Measurements from ENCODE around the gene SLC17A7.

SLC17A7 gene

DNA sequence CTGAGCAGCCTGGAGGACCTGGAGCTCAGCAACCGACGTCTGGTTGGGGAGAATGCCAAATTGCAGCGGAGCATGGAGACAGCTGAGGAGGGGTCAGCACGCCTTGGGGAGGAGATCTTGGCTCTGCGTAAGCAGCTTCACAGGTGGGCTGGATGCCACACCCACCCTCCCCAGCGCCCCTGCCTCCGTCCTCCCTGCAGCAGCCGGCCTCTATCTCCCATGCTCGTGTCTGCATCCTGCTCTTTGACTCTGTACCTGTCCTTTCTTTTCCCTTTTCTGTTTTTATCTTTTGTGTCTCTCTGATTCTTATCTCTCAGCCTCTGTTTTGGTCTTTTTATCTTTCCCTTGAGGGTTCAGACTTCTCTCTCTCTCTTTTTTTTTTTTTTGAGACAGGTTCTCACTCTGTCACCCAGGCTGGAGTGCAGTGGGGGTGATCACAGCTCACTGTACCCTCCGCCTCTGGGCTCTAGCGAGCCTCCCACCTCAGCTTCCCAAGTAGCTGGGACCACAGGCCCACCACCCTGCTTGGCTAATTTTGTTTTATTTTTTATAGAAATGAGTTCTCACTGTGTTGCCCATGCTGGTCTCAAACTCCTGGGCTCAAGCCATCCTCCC, 43.2 kb downstream of the SLC17A7 start:
- no peak overlapping the region for H3K4me3 ChIP-seq (replicated peaks in 1 of 2; ENCODE audit: low read depth in 2 of 2, low read length in 2 of 2)
- TF ChIP-seq, protein P1, sequence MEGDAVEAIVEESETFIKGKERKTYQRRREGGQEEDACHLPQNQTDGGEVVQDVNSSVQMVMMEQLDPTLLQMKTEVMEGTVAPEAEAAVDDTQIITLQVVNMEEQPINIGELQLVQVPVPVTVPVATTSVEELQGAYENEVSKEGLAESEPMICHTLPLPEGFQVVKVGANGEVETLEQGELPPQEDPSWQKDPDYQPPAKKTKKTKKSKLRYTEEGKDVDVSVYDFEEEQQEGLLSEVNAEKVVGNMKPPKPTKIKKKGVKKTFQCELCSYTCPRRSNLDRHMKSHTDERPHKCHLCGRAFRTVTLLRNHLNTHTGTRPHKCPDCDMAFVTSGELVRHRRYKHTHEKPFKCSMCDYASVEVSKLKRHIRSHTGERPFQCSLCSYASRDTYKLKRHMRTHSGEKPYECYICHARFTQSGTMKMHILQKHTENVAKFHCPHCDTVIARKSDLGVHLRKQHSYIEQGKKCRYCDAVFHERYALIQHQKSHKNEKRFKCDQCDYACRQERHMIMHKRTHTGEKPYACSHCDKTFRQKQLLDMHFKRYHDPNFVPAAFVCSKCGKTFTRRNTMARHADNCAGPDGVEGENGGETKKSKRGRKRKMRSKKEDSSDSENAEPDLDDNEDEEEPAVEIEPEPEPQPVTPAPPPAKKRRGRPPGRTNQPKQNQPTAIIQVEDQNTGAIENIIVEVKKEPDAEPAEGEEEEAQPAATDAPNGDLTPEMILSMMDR (IDR thresholded peaks at IDR 0.05; ENCODE audit: low read depth, low read length), result no peak
- DNase-seq (ENCODE audit: low read depth in 2 of 2), result no peak

DNA sequence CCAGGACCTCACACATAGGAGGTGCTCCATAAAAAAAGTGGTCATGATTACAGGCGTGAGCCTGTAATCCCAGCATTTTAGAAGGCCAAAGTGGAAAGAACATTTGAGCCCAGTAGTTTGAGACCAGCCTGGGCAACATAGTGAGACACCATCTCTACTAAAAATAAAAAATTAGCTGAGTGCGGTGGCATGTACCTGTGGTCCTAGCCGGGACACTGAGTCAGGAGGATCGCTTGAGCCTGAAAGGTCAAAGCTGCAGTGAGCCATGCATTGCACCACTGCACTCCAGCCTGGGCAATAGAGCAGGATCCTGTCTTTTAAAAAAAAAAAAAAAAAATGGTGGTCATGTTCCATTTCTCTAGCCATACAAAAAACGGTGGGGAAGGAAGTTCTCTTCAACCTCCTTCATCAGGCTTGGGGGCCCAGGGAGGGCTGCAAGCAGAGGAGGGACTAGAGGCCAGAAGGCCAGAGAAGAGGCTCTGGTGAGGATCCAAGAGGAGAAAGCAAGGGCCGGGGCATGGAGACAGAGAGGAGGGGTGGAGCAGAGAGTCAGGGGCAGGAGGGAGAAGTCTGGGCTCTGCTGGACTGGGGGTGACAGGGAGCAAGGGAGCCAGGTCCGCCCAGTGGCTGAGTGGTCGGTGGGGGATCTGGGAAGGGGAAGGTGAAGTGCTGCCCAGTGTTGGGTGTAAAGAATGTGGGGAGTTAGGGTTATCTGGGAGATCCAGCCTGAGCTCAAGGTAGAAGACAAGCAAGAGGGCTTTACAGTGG, 44.4 kb downstream of the SLC17A7 start:
- no peak for DNase-seq (ENCODE audit: low read depth in 2 of 2)
- TF ChIP-seq, protein P1 (IDR thresholded peaks at IDR 0.05; ENCODE audit: low read depth, low read length), result no peak
- H3K4me3 ChIP-seq (replicated peaks in 1 of 2; ENCODE audit: low read depth in 2 of 2, low read length in 2 of 2), result no peak overlapping the region

DNA sequence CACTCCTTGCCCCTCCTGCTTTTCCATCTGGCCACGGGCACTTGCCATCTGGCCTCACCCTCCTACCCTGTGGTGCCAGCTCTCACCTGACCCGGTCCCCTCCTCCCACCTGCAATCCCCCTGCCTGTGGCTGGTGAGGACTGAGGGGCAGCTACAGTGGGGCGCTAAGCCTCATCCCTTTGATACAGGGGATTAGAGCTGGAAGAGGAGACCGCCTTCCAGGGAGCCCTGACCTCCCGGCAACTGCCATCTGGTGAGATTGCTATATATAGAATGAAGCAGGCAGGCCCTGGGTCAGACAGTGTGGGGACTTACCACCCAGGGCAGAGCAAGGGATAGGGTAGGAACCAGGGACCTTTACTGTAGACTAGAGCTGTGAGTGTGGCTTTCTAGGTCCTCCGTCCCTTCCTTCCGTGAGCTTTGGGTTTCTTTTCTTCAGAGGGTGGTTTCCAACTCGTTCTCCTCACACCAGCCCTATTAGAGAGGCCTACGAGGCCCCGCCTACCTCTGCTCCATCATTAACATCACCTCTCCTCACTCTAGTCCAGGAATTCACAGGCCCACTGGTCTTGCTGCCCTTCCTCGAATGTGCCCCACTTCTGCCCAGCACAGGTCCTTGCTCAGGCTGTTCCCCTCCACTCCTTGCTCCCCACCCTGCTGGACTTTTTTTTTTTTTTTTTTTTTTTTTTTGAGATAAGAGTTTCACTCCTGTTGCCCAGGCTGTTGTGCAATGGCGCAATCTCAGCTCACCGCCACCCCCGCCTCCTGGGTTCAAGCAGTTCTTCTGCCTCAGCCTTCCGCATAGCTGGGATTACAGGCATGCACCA, 45.5 kb downstream of the SLC17A7 start:
- TF ChIP-seq, protein P1 (IDR thresholded peaks at IDR 0.05; ENCODE audit: low read depth, low read length), result no peak
- no peak for DNase-seq (ENCODE audit: low read depth in 2 of 2)
- H3K4me3 ChIP-seq (replicated peaks in 1 of 2; ENCODE audit: low read depth in 2 of 2, low read length in 2 of 2), result no peak overlapping the region

DNA sequence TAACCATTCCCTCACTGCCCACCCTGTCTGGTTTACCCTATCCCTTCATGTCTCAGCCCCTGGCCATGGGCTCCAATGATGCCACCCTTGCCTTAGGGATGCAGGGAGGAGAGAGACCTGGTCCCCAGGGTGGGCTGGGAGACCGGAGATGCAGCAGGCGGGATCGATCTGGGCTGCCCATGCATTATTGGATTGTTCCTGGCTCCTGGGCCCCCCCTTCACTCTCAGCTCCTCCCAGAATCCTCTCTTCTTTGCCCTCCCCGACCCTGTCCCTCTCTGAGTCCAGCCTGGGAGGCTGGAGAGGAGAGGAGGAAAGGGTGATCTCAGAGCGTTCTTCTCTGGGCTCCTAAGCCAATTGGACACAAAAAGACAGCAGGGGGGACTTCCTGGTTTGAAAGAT, 47.4 kb downstream of the SLC17A7 start:
- no peak overlapping the region for H3K4me3 ChIP-seq (replicated peaks in 1 of 2; ENCODE audit: low read depth in 2 of 2, low read length in 2 of 2)
- TF ChIP-seq, protein P1 (IDR thresholded peaks at IDR 0.05; ENCODE audit: low read depth, low read length), result no peak

DNA sequence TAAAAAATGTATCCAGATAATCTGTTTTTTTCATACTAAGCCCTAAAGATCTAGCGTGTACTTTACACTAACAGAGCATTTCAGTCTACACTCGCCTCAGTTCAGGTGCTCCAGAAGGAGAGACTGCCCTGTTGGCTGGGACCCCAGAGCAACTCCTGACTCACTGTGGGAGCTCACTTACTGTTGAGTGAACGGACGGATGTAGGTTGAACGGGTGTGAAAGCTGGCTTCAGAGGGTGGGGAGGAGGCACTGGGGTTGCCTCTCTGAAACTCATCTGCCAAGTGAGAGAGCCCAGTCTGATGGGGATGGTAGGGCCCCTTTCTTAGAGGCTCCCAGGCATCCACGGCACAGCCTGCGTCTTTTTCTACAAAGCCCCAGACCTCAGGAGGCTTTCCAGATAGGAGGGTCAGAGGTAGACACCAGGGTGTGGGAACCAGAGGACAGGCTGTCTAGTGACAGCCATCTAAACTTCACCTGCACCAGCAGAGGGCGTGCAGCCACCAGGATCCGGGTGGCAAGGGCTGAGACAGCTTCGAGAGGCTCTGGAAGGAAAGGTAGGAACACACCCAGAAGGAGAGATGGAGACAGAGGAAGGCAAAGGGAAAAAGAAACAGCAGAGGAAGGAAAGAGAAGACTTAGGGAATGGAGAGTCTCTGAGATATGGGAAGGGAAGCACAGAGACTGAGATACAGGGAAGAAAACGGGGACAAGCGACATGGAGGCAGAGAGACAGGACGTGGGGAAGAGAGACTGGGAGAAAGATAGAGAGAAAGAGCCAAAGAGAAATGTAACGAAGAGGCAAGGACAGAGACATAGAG, 49.5 kb downstream of the SLC17A7 start:
- TF ChIP-seq, protein P1 (IDR thresholded peaks at IDR 0.05; ENCODE audit: low read depth, low read length), result peak; percentile 84
- H3K4me3 ChIP-seq (replicated peaks in 1 of 2; ENCODE audit: low read depth in 2 of 2, low read length in 2 of 2), result no peak overlapping the region
- DNase-seq (ENCODE audit: low read depth in 2 of 2), result peak; percentile 73 to 79

More for the DNA sequence above, 47.4 kb downstream of the SLC17A7 start:
- DNase-seq (ENCODE audit: low read depth in 2 of 2), result no peak

DNA sequence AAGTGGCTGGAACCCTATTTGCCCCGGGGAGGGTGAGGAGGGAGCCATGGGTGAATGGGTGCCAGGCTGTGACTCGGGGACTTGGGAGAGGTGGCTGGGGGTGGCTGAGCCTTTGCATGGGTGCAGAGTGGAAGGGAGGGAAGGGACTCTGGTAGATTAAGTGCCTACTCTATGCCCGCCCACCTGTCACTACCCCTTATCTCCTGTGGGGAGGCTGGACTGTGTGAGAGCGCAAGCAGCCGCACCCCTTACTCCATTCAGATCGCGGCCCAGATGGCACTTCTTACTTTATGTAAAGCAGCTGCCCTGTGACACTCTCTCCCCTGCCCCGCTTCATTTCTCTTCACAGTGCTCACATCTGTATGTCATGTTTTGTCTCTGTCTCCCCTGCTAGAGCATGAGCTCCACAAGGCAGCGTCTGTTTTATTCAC, 50.4 kb downstream of the SLC17A7 start:
- H3K4me3 ChIP-seq (replicated peaks in 1 of 2; ENCODE audit: low read depth in 2 of 2, low read length in 2 of 2), result no peak overlapping the region
- TF ChIP-seq, protein P1 (IDR thresholded peaks at IDR 0.05; ENCODE audit: low read depth, low read length), result no peak
- DNase-seq (ENCODE audit: low read depth in 2 of 2), result no peak
